GM23248 (cell line): Measurements from ENCODE around the gene TAF3.

Experiments
- EZH2 ChIP-seq: fragments of 200-600 bp; sonication (generic); IDR thresholded peaks from 2 replicates; pipeline ENCODE4 v1.6.1; 2018; ENCODE audit warnings: antibody characterized with exemption, mild to moderate bottlenecking; ENCODE audit not compliant: insufficient read depth, poor library complexity, severe bottlenecking
- EZH2phosphoT487 ChIP-seq: fragments of 200-600 bp; sonication (generic); IDR thresholded peaks from 2 replicates; pipeline ENCODE4 v1.6.1; 2018; ENCODE audit warnings: antibody characterized with exemption, moderate library complexity, mild to moderate bottlenecking, low read depth; ENCODE audit not compliant: insufficient read depth

DNA sequence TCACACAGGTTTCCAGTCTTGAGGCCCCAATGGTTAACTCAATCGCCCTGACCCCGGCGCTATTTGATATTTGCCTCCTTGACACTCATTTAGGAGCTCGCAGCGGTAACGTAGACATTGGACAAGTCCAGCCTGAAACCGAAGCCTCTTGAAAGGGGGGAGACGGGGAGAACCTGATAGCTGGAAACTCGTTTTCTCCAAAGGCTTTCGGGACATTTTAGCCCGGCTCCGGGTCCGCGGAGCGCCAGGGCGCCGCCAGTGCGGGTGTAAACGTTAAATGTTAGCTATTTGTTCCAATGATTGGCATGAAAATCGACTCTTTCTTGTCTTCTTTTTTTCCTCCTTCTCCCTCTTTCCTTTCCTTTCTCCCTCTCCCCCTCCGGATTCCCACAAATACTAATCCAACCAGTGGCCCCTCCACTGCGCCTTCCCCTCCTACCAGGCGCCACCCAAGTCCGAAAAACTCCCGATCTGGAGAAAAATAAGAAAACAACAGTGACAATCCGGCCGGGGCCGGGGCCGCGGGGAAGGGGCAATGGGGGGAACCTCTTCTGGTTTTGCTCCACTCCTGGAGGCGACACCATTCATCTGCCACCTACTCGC is 219.0 kb downstream of the TAF3 start:
- TF ChIP-seq EZH2 (peak; percentile 97), EZH2phosphoT487 (peak; percentile 79; the same call in 1 of the 2 replicates)
